ENCODE measurements around the gene EBF4. TPM values are rescaled to one million over a fixed set of nuclear protein-coding genes. Genes with fewer than 3 reads are reported as not detected.

Gene EBF4
- total and polyA plus RNA-seq, 10 of the 15 experiments (the other 5 are each of a cell fraction or from before 2014, with no cell fraction given) = 0.13 TPM; not detected in 9

- CTCF ChIA-PET = interaction anchor here (0.6 kb wide), 1 partner anchor 59 kb away, joined by 3 read pairs; no protein-coding TSS in a partner anchor
- intact Hi-C loops (cut with micrococcal nuclease; ENCODE audit: unreplicated experiment) = no loop called here
- TF ChIP-seq FOXM1 (IDR thresholded peaks at IDR 0.05; ENCODE audit: low read depth, low read length) (no peak), POLR2AphosphoS5 (IDR thresholded peaks at IDR 0.05; ENCODE audit: low read length) (no peak), RUNX3 (IDR thresholded peaks at IDR 0.05; ENCODE audit: low read length) (no peak), ZNF592 (IDR thresholded peaks at IDR 0.05) (no peak), CBFB (IDR thresholded peaks at IDR 0.05; ENCODE audit: low read depth) (no peak), TCF7 (IDR thresholded peaks at IDR 0.05; ENCODE audit: borderline replicate concordance) (no peak), IRF4 (IDR thresholded peaks at IDR 0.05; ENCODE audit: low read depth, low read length) (no peak), USF2 (IDR thresholded peaks at IDR 0.05; ENCODE audit: borderline replicate concordance, low read depth, low read length) (no peak), PAX5 (IDR thresholded peaks at IDR 0.05; ENCODE audit: borderline replicate concordance, low read depth, low read length) (no peak), PRDM15 (CRISPR knock-in tag; IDR thresholded peaks at IDR 0.05) (no peak), ZNF217 (IDR thresholded peaks at IDR 0.05) (no peak), GABPA (IDR thresholded peaks at IDR 0.05; ENCODE audit: low read depth) (no peak), MTA3 (IDR thresholded peaks at IDR 0.05; ENCODE audit: borderline replicate concordance, low read length) (no peak), POLR2AphosphoS2 (IDR thresholded peaks at IDR 0.05; ENCODE audit: low read depth, low read length) (no peak), NRF1 (conservative IDR thresholded peaks at IDR 0.05; ENCODE audit: low read depth, low read length) (no peak), HCFC1 (IDR thresholded peaks at IDR 0.05; ENCODE audit: low read length) (no peak), TAF1 (IDR thresholded peaks at IDR 0.05; ENCODE audit: borderline replicate concordance, low read depth, low read length) (no peak), KLF5 (IDR thresholded peaks at IDR 0.05; ENCODE audit: partially characterized antibody) (no peak)
Observed at GRCh38 chr20:2794866-2795447, 102.4 kb downstream of the EBF4 start.

More at GRCh38 chr20:2794866-2795447, 102.4 kb downstream of the EBF4 start:
- no peak overlapping the region for H3K9ac ChIP-seq (ENCODE audit: control insufficient read depth, insufficient read depth, low read length)
- no peak overlapping the region for H3K4me2 ChIP-seq (ENCODE audit: control insufficient read depth, insufficient read depth)
- no peak for ATAC-seq
- ChIA-PET POLR2A (interaction anchor here (0.5 kb wide), 1 partner anchor 97 kb away, joined by 4 read pairs; no protein-coding TSS in a partner anchor), RAD21 (ENCODE audit: unreplicated experiment) (no interaction called here), SMC1A (ENCODE audit: uncharacterized antibody, unreplicated experiment) (no interaction called here)
- BruUV-seq (replicated peaks) = no TSS peak
- no peak overlapping the region for H3K27ac ChIP-seq (ENCODE audit: control insufficient read depth, insufficient read depth)
- H3K4me3 ChIP-seq = no peak overlapping the region
- H3K36me3 ChIP-seq (ENCODE audit: control insufficient read depth in 2 of 2, insufficient read depth in 2 of 2, low read length in 1 of 2) = no peaks in the 10 kb centered on the region
- no peak for FAIRE-seq
- no peaks in the 10 kb centered on the region for H3K79me2 ChIP-seq (ENCODE audit: control insufficient read depth, insufficient read depth, low read length)
- no peak for DNase-seq (ENCODE audit: low read depth, low spot score)
- no peaks in the 10 kb centered on the region for H3K4me1 ChIP-seq (ENCODE audit: control insufficient read depth, insufficient read depth, low read length)
- no peak overlapping the region for H2AFZ ChIP-seq (ENCODE audit: control insufficient read depth, low read depth, low read length)
- H3K27me3 ChIP-seq (replicated peaks in 1 of 2; ENCODE audit: control insufficient read depth in 2 of 2, insufficient read depth in 2 of 2, low read length in 1 of 2) = peaks cover 0 to 11% of the 10 kb centered on the region in 2 experiments; a peak in 3 of 4 replicates
- H4K20me1 ChIP-seq (ENCODE audit: control insufficient read depth, insufficient read depth) = no peaks in the 10 kb centered on the region
- H3K9me3 ChIP-seq (replicated peaks; ENCODE audit: control insufficient read depth, insufficient read depth, low read length) = no peaks in the 10 kb centered on the region
- WGBS (ENCODE audit: insufficient coverage, insufficient replicate concordance, low lambda C conversion rate, missing lambda C conversion rate) = 28% methylated on average over 11 of the region's 11 CpGs
- in situ Hi-C loops (cut with MboI) = no loop called here

Data from GM12878 (cell line).